Tibial artery (tissue), 4 donors: Measurements from ENCODE around the gene SLC9A1.

Experiments
- DNase-seq, 2 donors: peaks; one replicate each; pipeline ENCODE4 v3.0.0-alpha.2; 2019
- H3K27ac ChIP-seq, 2 donors: fragments of 200-600 bp; sonication (generic) in 1 of 2; 1 replicate in 1 of 2; 2 replicates in 1 of 2; pipeline ENCODE4 v1.5.1; 2018 to 2019; ENCODE audit warnings: mild to moderate bottlenecking in 1 of 2
- H3K27me3 ChIP-seq, 2 donors: fragments of 200-600 bp; sonication (generic) in 1 of 2; one replicate each; pipeline versions ENCODE4 v1.5.1 to v1.6.0; 2016 to 2019
- H3K36me3 ChIP-seq, 3 donors: fragments of 200-600 bp; sonication (generic) in 2 of 3; one replicate each; pipeline ENCODE4 v1.5.1; 2016 to 2019; ENCODE audit warnings: mild to moderate bottlenecking in 2 of 3
- H3K4me1 ChIP-seq, 4 donors: fragments of 200-600 bp; sonication (generic) in 2 of 4; 1 replicate in 3 of 4; 2 replicates in 1 of 4; pipeline ENCODE4 v1.5.1; 2016 to 2019
- H3K4me3 ChIP-seq, 2 donors: fragments of 200-600 bp; sonication (generic) in 1 of 2; 1 replicate in 1 of 2; 2 replicates in 1 of 2; pipeline ENCODE4 v1.5.1; 2018 to 2019; ENCODE audit warnings: mild to moderate bottlenecking in 2 of 2
- H3K9me3 ChIP-seq, 3 donors: fragments of 200-600 bp; sonication (generic) in 1 of 3; one replicate each; pipeline ENCODE4 v1.5.1; 2016 to 2019
- intact Hi-C: fragments of 100-400 bp; cut with DNase I; formaldehyde crosslinking; loops from one replicate; pipeline ENCODE4 v1.15.0; 2023; ENCODE audit warnings: low total_unique reads
- TF ChIP-seq, protein P1 (sequence below), 2 experiments: fragments of 200-600 bp in 1 of 2; fragments of 450-650 bp in 1 of 2; IDR thresholded peaks; one replicate each; pipeline ENCODE4 v1.5.1; 2017 to 2019; ENCODE audit warnings: antibody characterized with exemption in 2 of 2, mild to moderate bottlenecking in 1 of 2, moderate library complexity in 1 of 2

The SLC9A1 gene

GRCh38 chr1:27166351-27166802 lies 11.5 kb upstream of the SLC9A1 start:
- no peak for DNase-seq
- Histone ChIP-seq H3K36me3 (no peaks in the 10 kb centered on the region), H3K4me1 (no peaks in the 10 kb centered on the region), H3K9me3 (no peaks in the 10 kb centered on the region), H3K27ac (no peak overlapping the region), H3K4me3 (no peak overlapping the region), H3K27me3 (no peaks in the 10 kb centered on the region)
- TF ChIP-seq, protein P1, sequence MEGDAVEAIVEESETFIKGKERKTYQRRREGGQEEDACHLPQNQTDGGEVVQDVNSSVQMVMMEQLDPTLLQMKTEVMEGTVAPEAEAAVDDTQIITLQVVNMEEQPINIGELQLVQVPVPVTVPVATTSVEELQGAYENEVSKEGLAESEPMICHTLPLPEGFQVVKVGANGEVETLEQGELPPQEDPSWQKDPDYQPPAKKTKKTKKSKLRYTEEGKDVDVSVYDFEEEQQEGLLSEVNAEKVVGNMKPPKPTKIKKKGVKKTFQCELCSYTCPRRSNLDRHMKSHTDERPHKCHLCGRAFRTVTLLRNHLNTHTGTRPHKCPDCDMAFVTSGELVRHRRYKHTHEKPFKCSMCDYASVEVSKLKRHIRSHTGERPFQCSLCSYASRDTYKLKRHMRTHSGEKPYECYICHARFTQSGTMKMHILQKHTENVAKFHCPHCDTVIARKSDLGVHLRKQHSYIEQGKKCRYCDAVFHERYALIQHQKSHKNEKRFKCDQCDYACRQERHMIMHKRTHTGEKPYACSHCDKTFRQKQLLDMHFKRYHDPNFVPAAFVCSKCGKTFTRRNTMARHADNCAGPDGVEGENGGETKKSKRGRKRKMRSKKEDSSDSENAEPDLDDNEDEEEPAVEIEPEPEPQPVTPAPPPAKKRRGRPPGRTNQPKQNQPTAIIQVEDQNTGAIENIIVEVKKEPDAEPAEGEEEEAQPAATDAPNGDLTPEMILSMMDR (IDR thresholded peaks at IDR 0.05): no peak
- intact Hi-C loops: no loop called here

DNA sequence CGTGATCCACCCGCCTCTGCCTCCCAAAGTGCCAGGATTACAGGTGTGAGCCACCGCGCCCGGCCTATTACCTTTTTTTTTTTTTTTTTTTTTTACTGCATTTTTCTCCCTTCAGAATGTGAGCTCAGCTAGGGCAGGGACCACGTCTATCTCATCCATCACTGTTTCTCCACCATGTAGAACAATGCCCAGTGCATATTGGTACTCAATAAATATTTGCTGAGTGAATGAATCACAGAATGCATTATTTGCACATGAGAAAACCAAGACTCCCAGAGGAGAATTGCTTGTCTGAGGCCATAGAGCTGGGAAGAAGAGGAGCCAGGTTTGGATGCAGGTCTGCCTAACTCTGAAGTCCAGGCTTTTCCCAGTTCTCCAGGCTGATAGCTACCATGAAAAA lies 8.2 kb upstream of the SLC9A1 start:
- Histone ChIP-seq H3K4me3 (no peak overlapping the region), H3K36me3 (no peaks in the 10 kb centered on the region), H3K4me1 (no peaks in the 10 kb centered on the region), H3K9me3 (no peaks in the 10 kb centered on the region), H3K27me3 (no peaks in the 10 kb centered on the region), H3K27ac (no peak overlapping the region)
- intact Hi-C loops: no loop called here
- no peak for DNase-seq
- TF ChIP-seq, protein P1 (IDR thresholded peaks at IDR 0.05): no peak

GRCh38 chr1:27162090-27162489 lies 7.2 kb upstream of the SLC9A1 start:
- Histone ChIP-seq H3K36me3 (no peaks in the 10 kb centered on the region), H3K4me3 (no peak overlapping the region), H3K4me1 (no peaks in the 10 kb centered on the region), H3K27ac (no peak overlapping the region), H3K9me3 (no peaks in the 10 kb centered on the region), H3K27me3 (no peaks in the 10 kb centered on the region)
- intact Hi-C loops: no loop called here
- TF ChIP-seq, protein P1 (IDR thresholded peaks at IDR 0.05): no peak
- DNase-seq: no peak

- Histone ChIP-seq H3K36me3 (no peaks in the 10 kb centered on the region), H3K9me3 (no peaks in the 10 kb centered on the region), H3K4me3 (no peak overlapping the region), H3K27me3 (no peaks in the 10 kb centered on the region), H3K4me1 (no peaks in the 10 kb centered on the region), H3K27ac (no peak overlapping the region)
- TF ChIP-seq, protein P1 (IDR thresholded peaks at IDR 0.05): no peak
- intact Hi-C loops: no loop called here
- DNase-seq: no peak
Observed at GRCh38 chr1:27161594-27161993, 6.7 kb upstream of the SLC9A1 start.

GRCh38 chr1:27157194-27157593 lies 2.3 kb upstream of the SLC9A1 start:
- H3K36me3 ChIP-seq: no peaks in the 10 kb centered on the region
- H3K9me3 ChIP-seq: no peaks in the 10 kb centered on the region
- DNase-seq: no peak
- H3K27ac ChIP-seq: no peak overlapping the region
- TF ChIP-seq, protein P1 (IDR thresholded peaks at IDR 0.05): no peak
- no peaks in the 10 kb centered on the region for H3K27me3 ChIP-seq
- intact Hi-C loops: no loop called here
- peaks cover 0 to 30% (median 25%) of the 10 kb centered on the region in 4 donors for H3K4me1 ChIP-seq
- H3K4me3 ChIP-seq: no peak overlapping the region

DNA sequence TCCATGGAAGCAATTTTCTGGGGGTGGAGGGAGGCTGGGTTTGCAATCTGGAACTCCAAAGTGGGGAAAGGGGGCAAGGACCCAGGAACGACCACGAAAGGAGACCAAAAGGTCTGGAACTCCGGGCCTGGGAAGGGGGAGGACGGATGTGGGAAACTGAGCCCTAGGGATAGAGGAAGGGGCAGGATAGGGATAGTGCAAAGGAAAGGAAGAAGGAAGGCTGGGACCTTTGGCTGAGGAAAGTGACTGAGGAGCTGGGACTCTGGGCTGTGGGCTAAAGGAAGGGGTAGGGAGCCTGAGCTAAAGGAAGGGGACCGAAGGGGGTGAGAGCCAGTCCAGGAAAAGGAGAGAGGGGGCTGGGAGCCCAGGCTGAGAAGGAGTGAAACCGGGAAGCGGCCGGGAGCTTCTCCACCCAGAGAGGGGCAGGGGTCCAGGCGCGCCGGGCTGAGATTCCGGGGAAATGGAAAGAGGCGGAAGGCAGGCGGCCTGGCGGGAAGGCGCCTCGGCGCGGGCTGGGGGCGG lies 395 bp downstream of the SLC9A1 start:
- no peak for DNase-seq
- TF ChIP-seq, protein P1 (IDR thresholded peaks at IDR 0.05): no peak
- H3K9me3 ChIP-seq: no peaks in the 10 kb centered on the region
- H3K27ac ChIP-seq: peak overlapping the region; percentile 79 to 88
- intact Hi-C loops: loop anchor here (5.0 kb wide), 1 partner anchor 37 kb away; no protein-coding TSS in a partner anchor
- no peaks in the 10 kb centered on the region for H3K27me3 ChIP-seq
- H3K4me3 ChIP-seq: peak overlapping the region; percentile 61 to 75
- no peaks in the 10 kb centered on the region for H3K36me3 ChIP-seq
- peaks cover 0 to 52% (median 37%) of the 10 kb centered on the region in 4 donors for H3K4me1 ChIP-seq
